Fibroblast of lung (primary cell): ENCODE results near the gene DTX3L.
"Not testable (repeated sequence)": the region's sequence is repeated elsewhere in the genome, so short reads cannot be mapped to it uniquely, and the experiment has no call there.

Experiments
- CTCF ChIP-seq, 2 donors: IDR thresholded peaks in 1 of 2; conservative IDR thresholded peaks in 1 of 2; 1 replicate in 1 of 2; 2 replicates in 1 of 2; pipeline ENCODE4 v1.5.1; 2011 to 2012; ENCODE audit warnings: low read length in 2 of 2, control low read depth in 1 of 2, inconsistent platforms in 1 of 2, low read depth in 1 of 2, mild to moderate bottlenecking in 1 of 2
- EZH2 ChIP-seq: IDR thresholded peaks from 2 replicates; pipeline ENCODE4 v1.5.1; 2012; ENCODE audit warnings: low read length, control low read depth, mild to moderate bottlenecking; ENCODE audit errors: missing control alignments

GRCh38 chr3:122568131-122568530, 4.0 kb downstream of the DTX3L start:
- not testable (repeated sequence) for TF ChIP-seq CTCF (conservative IDR thresholded peaks at IDR 0.05 in 1 of 2, IDR thresholded peaks at IDR 0.05 in 1 of 2; ENCODE audit: low read depth in 1 of 2, low read length in 2 of 2); EZH2
